Esophagus muscularis mucosa (tissue), 3 donors: ENCODE measurements around the gene CFD.

ENCODE experiments used
- CTCF ChIP-seq, 3 experiments: fragments of 200-600 bp in 2 of 3; fragments of 450-650 bp in 1 of 3; sonication (generic) in 2 of 3; IDR thresholded peaks; one replicate each; pipeline ENCODE4 v1.5.1; 2017 to 2019; ENCODE audit warnings: antibody characterized with exemption in 3 of 3, mild to moderate bottlenecking in 2 of 3, moderate library complexity in 1 of 3
- POLR2A ChIP-seq: fragments of 450-650 bp; IDR thresholded peaks from one replicate; pipeline ENCODE4 v1.6.1; 2017; ENCODE audit warnings: antibody characterized with exemption, moderate library complexity, mild to moderate bottlenecking, low read depth
- POLR2AphosphoS5 ChIP-seq, 2 donors: sonication (generic); formaldehyde crosslinking; IDR thresholded peaks; one replicate each; pipeline ENCODE4 v1.6.1; 2017; ENCODE audit warnings: antibody characterized with exemption in 2 of 2

DNA sequence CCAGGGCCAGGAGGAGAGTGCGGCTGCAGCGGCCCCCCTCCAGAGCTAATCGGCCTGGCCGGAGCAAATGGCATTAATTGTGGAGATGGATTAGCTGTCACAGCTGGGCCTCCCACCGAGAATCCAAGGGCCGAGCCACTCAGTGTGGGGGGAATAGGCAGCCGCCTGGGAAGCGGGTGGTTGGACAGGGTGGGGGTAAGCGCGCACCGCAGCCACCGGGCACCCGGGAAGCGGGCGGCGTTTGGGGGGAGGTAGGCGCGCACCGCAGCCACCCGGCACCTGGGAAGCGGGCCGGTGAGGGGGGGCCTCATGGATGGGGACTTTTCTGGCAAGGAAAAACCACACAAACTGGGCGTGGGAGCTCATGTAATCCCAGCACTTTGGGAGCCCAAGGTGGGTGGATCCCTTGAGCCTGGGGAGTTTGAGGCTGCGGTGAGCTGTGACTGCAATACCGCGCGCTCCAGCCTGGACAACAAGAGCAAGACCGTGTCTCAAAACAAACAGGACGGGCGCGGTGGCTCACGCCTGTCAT is 43.9 kb downstream of the CFD start:
- TF ChIP-seq CTCF (IDR thresholded peaks at IDR 0.05) (no peak), POLR2AphosphoS5 (IDR thresholded peaks at IDR 0.05) (no peak), POLR2A (no peak)
